Thyroid gland (tissue), 4 donors: ENCODE measurements around the gene NPAS4.

Experiments
- CTCF ChIP-seq, 6 experiments: fragments of 200-600 bp in 3 of 6; fragments of 450-650 bp in 3 of 6; sonication (generic) in 3 of 6; IDR thresholded peaks; one replicate each; pipeline ENCODE4 v1.5.1; 2016 to 2019; ENCODE audit warnings: antibody characterized with exemption in 6 of 6, mild to moderate bottlenecking in 2 of 6, inconsistent platforms in 1 of 6, moderate library complexity in 1 of 6
- POLR2A ChIP-seq, 2 donors: fragments of 450-650 bp; IDR thresholded peaks; one replicate each; pipeline ENCODE4 v1.6.1; 2017; ENCODE audit warnings: antibody characterized with exemption in 2 of 2, mild to moderate bottlenecking in 2 of 2, moderate library complexity in 1 of 2

DNA sequence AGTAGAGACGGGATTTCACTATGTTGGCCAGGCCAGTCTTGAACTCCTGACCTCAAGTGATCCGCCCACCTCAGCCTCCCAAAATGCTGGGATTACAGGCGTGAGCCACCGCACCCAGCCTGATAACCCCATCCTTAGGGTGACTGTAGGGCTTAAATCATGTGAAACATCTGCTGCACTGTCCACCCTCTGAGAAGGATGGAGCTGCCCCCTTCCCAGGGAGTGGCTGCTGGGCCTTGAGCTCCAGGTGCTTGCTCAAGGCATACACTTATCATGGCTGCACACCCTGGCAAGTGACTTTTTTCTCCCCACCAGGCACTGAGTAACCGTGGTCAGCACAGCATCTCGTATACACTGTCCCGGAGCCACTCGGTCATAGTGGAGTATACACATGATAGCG lies 51.2 kb downstream of the NPAS4 start:
- TF ChIP-seq CTCF (IDR thresholded peaks at IDR 0.05), result no peak
- no peak for TF ChIP-seq POLR2A (IDR thresholded peaks at IDR 0.05)
